HG02943 (cell line): ENCODE measurements around the gene PRLHR.
"Not testable (repeated sequence)": the region's sequence is repeated elsewhere in the genome, so short reads cannot be mapped to it uniquely, and the experiment has no call there.

Source experiments
- ATAC-seq: cut with Tn5 transposase; IDR thresholded peaks from one replicate; pipeline ENCODE4 v1.9.1; 2021; ENCODE audit warnings: mild to moderate bottlenecking, low read depth, moderate library complexity; ENCODE audit not compliant: unreplicated experiment

The PRLHR gene

DNA sequence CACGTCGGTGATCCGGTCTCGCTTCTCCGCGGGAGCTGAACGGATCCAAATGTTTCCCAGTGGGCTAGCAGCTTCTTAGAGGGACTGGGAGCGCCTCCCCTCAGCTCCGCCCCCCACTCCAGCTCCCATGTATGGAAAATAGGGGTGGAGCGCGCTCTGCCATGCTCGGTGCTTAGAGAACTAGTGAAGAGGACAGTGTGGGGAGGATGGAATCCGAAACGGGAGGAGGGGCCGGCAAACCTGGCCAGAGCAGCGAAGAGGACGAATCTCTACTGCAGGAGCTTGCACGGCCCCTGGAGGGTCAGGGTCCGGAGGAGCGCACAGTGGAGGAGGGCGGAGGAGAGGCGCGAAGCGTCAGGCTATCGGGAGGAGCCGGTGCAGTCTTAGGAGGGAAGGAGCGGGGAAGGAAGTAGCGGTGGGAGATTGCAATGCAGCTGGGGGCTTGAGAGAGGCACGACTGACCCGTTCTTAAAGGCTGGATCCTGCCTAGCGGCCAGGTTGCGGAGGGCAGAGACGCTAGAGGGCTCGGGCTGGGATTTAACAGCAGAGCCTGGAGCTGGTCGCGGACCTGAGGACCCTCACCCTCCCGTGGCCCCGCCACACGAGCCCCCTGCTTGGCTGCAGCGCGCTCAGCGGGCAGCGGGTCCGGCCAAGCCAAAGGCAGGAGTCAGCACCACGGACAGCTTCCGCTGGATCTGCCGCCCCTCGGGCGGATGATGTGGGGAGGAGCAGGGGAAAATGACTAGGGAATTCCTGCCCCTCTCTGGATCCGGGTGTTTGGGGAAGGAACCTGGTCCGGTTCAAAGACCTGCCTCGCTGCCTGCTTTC lies at the start of gene PRLHR:
TSS of gene PRLHR (minus strand) at position 51 of the 828 bp plus-strand sequence. CDS start 404 bp downstream, outside the sequence.
- no peak for ATAC-seq

GRCh38 chr10:118642228-118642627 lies 46.8 kb upstream of the PRLHR start:
- no peak for ATAC-seq

DNA sequence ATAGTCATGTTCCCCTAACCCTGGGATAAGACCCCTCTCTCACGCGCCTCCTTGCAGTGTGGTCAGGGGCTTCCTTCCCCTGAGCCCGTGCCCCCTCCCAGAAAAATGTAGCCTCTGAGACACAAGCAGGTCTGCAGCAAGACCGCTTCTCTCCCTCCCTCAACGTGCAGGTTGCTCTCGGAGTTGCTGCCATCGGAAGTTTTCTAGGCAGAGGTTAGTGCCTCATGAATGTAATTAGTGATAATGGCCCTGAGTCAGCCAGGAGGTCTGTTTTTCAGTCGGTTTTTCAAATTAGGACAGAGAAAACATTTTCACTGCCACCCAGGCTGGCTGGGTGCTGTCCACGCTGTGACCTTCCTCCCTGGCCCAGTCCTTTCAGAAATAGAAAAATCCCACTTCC lies 43.2 kb upstream of the PRLHR start:
- ATAC-seq, result no peak

GRCh38 chr10:118635674-118636402 lies 40.4 kb upstream of the PRLHR start:
- no peak for ATAC-seq

DNA sequence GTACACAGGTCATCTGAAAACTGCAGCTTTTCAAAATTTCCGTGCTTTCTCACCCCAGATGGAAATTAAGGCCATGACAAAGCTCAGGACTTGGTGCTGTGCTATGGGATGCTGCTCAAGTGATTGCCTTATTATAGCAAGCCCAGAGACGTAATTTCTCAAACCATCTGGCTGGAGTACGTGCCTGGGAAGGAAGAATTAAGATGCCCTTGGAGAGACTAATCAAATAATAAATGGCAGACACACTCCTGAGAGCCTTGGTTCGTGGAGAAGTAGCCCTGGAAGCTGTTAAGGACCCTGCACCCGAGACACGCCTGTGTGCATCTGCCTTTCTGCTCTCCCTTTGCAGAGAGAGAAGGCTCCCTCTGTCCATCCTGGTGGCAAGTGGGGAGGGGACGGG lies 38.3 kb upstream of the PRLHR start:
- no peak for ATAC-seq

GRCh38 chr10:118629211-118629610 lies 33.8 kb upstream of the PRLHR start:
- ATAC-seq, result no peak

GRCh38 chr10:118628397-118628796 lies 32.9 kb upstream of the PRLHR start:
- ATAC-seq, result no peak

DNA sequence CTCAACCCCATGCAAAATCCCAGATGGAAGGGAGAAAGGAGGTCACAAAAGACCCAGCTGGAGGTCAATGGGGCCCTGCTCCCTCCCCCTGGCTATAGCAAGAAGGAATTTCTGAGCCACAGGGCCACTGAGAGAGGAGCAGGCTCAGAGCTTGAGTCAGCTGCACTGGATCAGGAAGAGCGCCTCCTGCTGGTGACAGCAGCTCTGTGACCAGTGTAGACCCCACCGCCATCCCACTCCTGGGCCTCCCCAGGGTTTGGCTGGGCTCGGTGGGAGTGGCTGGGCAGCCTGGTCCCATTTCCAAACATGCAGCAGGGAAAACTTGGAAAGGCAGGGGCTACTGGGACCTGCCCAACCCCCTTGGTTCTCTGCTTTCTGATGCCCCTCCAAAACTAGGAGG lies 31.5 kb upstream of the PRLHR start:
- ATAC-seq, result no peak

- no peak for ATAC-seq
These were observed 30.1 kb upstream of the PRLHR start for GRCh38 chr10:118625504-118625903.

DNA sequence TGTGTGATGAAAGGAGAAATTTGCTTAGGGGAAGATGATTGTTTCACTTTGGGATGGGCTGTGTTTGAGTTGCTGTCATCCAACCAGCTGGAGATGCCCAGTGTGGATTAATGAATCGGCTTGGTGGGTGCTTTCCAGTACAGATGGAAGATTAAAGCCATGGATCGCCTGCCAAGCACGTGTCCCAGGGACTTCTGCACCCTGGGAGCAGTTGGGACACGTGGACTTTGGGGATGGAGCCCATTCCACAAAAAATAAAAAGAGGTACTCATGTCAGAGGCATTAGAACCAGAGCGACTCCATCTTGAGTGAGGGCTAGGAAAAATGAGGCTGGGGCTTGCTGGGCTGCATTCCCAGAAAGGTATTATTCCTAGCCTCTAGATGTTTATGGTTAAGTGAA lies 29.3 kb upstream of the PRLHR start:
- no peak for ATAC-seq

DNA sequence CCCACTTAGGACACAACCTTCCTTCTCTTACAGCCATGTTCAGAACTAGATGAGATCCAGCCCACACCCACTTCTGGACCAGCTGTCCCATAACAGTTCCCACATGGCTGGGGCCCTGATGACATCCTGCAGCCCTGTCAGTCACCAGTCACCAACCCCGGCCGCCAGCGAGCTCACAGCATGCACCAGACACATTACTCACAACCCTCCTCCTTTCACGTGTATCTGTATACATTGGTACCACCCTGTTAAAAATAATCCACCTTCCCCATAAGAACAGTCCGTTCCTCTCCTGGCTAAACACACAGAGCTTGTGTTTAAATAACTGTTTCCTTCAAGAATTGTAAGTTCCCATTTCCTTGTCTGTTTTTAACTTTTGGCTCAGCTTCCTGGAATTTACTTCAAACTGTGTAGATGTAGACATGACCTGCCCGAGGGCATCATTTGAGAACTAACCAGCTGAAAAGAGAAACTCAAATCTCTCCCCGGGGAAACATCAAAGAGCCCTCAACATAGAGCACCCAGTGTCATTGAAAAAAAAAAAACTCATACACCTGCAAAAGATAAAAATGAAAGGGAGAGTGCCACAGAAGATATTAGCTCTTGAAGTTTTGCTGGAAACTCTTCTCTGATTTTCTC lies 26.0 kb upstream of the PRLHR start:
- ATAC-seq, result no peak

DNA sequence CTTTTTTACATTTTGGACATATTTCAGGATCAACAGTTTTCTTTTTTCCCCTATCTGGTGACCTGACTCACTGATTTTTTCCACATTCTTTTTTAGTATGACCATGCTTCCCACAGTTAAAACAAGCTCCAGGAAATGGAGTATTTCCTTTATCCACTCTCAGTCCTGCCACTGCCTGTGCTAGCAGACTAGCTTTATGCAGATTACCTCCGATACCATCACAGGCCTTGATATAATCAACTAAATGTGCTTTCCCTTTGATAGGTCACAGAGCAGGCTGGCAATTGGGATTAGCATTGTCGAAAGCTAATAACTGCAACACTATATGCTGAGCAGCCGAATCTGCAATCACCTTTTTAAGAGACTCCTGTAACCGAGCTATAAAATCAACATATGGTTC lies 18.4 kb upstream of the PRLHR start:
- not testable (repeated sequence) for ATAC-seq

GRCh38 chr10:118610577-118610976 lies 15.1 kb upstream of the PRLHR start:
- ATAC-seq, result no peak

GRCh38 chr10:118607768-118608354 lies 12.4 kb upstream of the PRLHR start:
- ATAC-seq, result no peak

DNA sequence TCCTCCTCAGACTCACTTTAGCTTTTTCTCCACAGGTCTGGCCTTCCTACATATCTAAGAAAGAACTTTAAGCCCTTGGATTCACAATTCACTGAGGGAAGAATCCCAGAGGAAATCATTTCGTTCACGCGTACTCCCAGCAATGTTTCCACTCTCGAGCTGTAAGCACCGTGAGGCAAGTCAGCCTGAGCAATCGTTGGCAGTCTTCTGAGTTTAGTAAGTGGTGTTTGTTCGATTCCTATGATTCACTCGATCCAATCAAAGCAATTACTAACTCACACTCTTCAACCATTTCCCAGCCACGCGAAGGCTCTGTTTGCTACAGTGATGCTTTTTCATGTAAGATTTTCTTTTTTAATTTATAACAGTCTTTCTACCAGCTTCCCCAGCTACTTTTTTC lies 10.2 kb upstream of the PRLHR start:
- no peak for ATAC-seq

GRCh38 chr10:118596426-118597124 lies 1.1 kb upstream of the PRLHR start:
- no peak for ATAC-seq

DNA sequence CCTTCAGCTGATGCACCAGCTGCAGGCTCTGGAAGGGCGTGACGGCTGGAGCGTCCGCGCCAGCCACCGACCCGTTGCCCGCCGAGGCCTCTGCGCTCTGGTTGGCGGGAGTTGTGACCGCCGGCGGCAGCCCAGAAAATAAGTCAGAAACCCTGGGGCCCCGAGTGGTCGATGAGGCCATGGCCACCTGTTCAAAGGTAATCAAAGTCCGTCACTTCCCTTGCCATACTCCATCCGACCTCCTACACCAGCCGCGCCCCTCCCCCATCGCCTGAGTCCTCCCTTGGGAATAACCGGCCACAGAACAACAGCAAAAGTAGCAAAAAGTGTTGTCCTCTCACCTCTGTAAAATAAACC lies 406 bp downstream of the PRLHR start:
- no peak for ATAC-seq

GRCh38 chr10:118594392-118595063 lies 920 bp downstream of the PRLHR start:
- no peak for ATAC-seq

DNA sequence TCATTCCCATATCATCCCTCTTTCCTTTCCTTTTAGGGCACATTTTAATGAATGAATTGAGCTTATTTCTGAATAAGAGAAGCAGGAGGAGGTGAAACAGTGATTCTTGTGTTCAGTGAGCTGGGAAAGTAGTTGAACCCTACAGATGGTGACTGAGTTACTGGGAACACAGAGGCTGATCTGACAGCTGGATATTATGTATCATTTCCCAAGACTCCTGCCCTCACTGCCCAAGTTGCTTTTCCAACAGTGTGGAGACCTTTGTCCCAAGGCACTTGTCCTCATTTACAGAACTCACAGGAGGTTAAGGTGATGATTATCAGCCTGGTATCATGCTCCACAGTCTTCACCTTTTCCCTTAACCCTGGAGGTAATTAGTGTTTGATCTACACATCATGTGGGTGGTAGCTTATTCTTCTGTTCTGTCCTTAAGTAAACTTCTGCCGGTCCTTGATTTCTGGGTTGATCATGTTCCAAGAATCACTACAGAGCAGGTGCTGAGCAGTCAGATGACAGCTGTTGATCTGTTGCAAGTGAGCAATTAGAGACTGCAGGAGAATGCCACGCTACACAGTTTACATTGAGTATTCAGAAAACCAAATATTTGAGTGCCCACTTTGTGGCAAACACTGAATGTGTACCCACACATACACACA lies 2.6 kb downstream of the PRLHR start:
- ATAC-seq, result no peak
